Breast epithelium (tissue), 4 donors: ENCODE data around the gene PLA2G4D. TPM values are rescaled to one million over a fixed set of nuclear protein-coding genes. Genes with fewer than 3 reads are reported as not detected.

Source experiments
- DNase-seq, 2 donors: peaks; one replicate each; pipeline ENCODE4 v3.0.0-alpha.2; 2019; ENCODE audit warnings: low spot score in 2 of 2
- H3K27ac ChIP-seq, 2 donors: fragments of 200-600 bp; sonication (generic) in 1 of 2; one replicate each; pipeline ENCODE4 v1.5.1; 2016 to 2019; ENCODE audit warnings: mild to moderate bottlenecking in 1 of 2
- H3K27me3 ChIP-seq, 2 donors: fragments of 200-600 bp; sonication (generic) in 1 of 2; one replicate each; pipeline versions ENCODE4 v1.5.1 to v1.6.0; 2017 to 2019; ENCODE audit warnings: control low read depth in 1 of 2, mild to moderate bottlenecking in 1 of 2
- H3K36me3 ChIP-seq: fragments of 200-600 bp; one replicate; pipeline ENCODE4 v1.5.1; 2019
- H3K4me1 ChIP-seq, 2 donors: fragments of 200-600 bp; sonication (generic); one replicate each; pipeline ENCODE4 v1.5.1; 2016 to 2019; ENCODE audit warnings: control low read depth in 1 of 2
- H3K4me3 ChIP-seq, 3 donors: fragments of 200-600 bp; sonication (generic); 1 replicate in 2 of 3; 2 replicates in 1 of 3; pipeline ENCODE4 v1.5.1; 2016 to 2019; ENCODE audit warnings: mild to moderate bottlenecking in 3 of 3, moderate library complexity in 2 of 3
- H3K9me3 ChIP-seq, 2 donors: fragments of 200-600 bp; sonication (generic) in 1 of 2; one replicate each; pipeline ENCODE4 v1.5.1; 2016 to 2019; ENCODE audit warnings: control low read depth in 1 of 2
- CTCF ChIP-seq, 3 donors: fragments of 450-650 bp; IDR thresholded peaks; one replicate each; pipeline ENCODE4 v1.5.1; 2016 to 2017; ENCODE audit warnings: antibody characterized with exemption in 3 of 3, mild to moderate bottlenecking in 3 of 3, moderate library complexity in 3 of 3
- POLR2A ChIP-seq: fragments of 450-650 bp; IDR thresholded peaks from one replicate; pipeline ENCODE4 v1.6.1; 2016; ENCODE audit warnings: antibody characterized with exemption, mild to moderate bottlenecking, moderate library complexity
- POLR2AphosphoS5 ChIP-seq, 3 donors: sonication (generic); formaldehyde crosslinking; IDR thresholded peaks; one replicate each; pipeline ENCODE4 v1.6.1; 2017; ENCODE audit warnings: antibody characterized with exemption in 3 of 3
- intact Hi-C: fragments of 100-400 bp; cut with DNase I; formaldehyde crosslinking; loops from one replicate; pipeline ENCODE4 v1.15.1; 2023; ENCODE audit warnings: low total_unique reads
- total RNA-seq, 3 donors: library from RNA; depleted of rRNA; stranded (reverse); fragments of >200 nt; gene quantifications; one replicate each; pipeline ENCODE4 v1.1.0, GENCODE V29; 2016

The PLA2G4D gene
- total RNA-seq, 3 donors from 2014 or later, result not detected

- intact Hi-C loops, result no loop called here
- no peak for TF ChIP-seq POLR2A
- no peak for TF ChIP-seq POLR2AphosphoS5 (IDR thresholded peaks at IDR 0.05)
- no peak for TF ChIP-seq CTCF (IDR thresholded peaks at IDR 0.05)
- H3K36me3 ChIP-seq, result no peaks in the 10 kb centered on the region
- H3K27me3 ChIP-seq, result no peaks in the 10 kb centered on the region
- H3K27ac ChIP-seq, result no peak overlapping the region
- no peaks in the 10 kb centered on the region for H3K9me3 ChIP-seq
- H3K4me1 ChIP-seq, result no peaks in the 10 kb centered on the region
- no peak overlapping the region for H3K4me3 ChIP-seq
- no peak for DNase-seq
Observed at GRCh38 chr15:42069025-42069424, 25.3 kb downstream of the PLA2G4D start.

GRCh38 chr15:42068601-42069000 lies 25.8 kb downstream of the PLA2G4D start:
- no peak overlapping the region for H3K4me3 ChIP-seq
- no peak for DNase-seq
- intact Hi-C loops, result no loop called here
- H3K9me3 ChIP-seq, result no peaks in the 10 kb centered on the region
- H3K27me3 ChIP-seq, result no peaks in the 10 kb centered on the region
- TF ChIP-seq POLR2A (no peak), POLR2AphosphoS5 (IDR thresholded peaks at IDR 0.05) (no peak), CTCF (IDR thresholded peaks at IDR 0.05) (no peak)
- no peaks in the 10 kb centered on the region for H3K36me3 ChIP-seq
- no peak overlapping the region for H3K27ac ChIP-seq
- no peaks in the 10 kb centered on the region for H3K4me1 ChIP-seq

- H3K36me3 ChIP-seq, result no peaks in the 10 kb centered on the region
- no peaks in the 10 kb centered on the region for H3K9me3 ChIP-seq
- H3K4me1 ChIP-seq, result no peaks in the 10 kb centered on the region
- no peaks in the 10 kb centered on the region for H3K27me3 ChIP-seq
- no peak for DNase-seq
- no peak overlapping the region for H3K4me3 ChIP-seq
- intact Hi-C loops, result no loop called here
- TF ChIP-seq POLR2AphosphoS5 (IDR thresholded peaks at IDR 0.05) (no peak), CTCF (IDR thresholded peaks at IDR 0.05) (no peak)
- H3K27ac ChIP-seq, result no peak overlapping the region
Observed at GRCh38 chr15:42066764-42067415, 27.5 kb downstream of the PLA2G4D start.

GRCh38 chr15:42065468-42065867 lies 28.9 kb downstream of the PLA2G4D start:
- Histone ChIP-seq H3K4me3 (no peak overlapping the region), H3K27me3 (no peaks in the 10 kb centered on the region), H3K27ac (no peak overlapping the region), H3K36me3 (no peaks in the 10 kb centered on the region), H3K9me3 (no peaks in the 10 kb centered on the region), H3K4me1 (no peaks in the 10 kb centered on the region)
- intact Hi-C loops, result no loop called here
- TF ChIP-seq POLR2AphosphoS5 (IDR thresholded peaks at IDR 0.05), result no peak
- TF ChIP-seq CTCF (IDR thresholded peaks at IDR 0.05), result no peak
- TF ChIP-seq POLR2A, result no peak
- no peak for DNase-seq

- H3K4me1 ChIP-seq, result no peaks in the 10 kb centered on the region
- TF ChIP-seq POLR2AphosphoS5 (IDR thresholded peaks at IDR 0.05) (no peak), POLR2A (no peak), CTCF (IDR thresholded peaks at IDR 0.05) (no peak)
- H3K27me3 ChIP-seq, result no peaks in the 10 kb centered on the region
- H3K9me3 ChIP-seq, result no peaks in the 10 kb centered on the region
- no peak for DNase-seq
- no peak overlapping the region for H3K27ac ChIP-seq
- intact Hi-C loops, result no loop called here
- H3K4me3 ChIP-seq, result no peak overlapping the region
- H3K36me3 ChIP-seq, result no peaks in the 10 kb centered on the region
Observed at GRCh38 chr15:42065033-42065432, 29.3 kb downstream of the PLA2G4D start.
